Small intestine (tissue), 7 donors: Measurements from ENCODE around the gene PPP1R14D. TPM values are rescaled to one million over a fixed set of nuclear protein-coding genes. Genes with fewer than 3 reads are reported as not detected.
"Not testable (repeated sequence)": the region's sequence is repeated elsewhere in the genome, so short reads cannot be mapped to it uniquely, and the experiment has no call there.

Experiments used
- DNase-seq, 2 donors: peaks; one replicate each; pipeline versions ENCODE4 v3.0.0 to v3.0.0-alpha.2; 2013
- FAIRE-seq: peaks from 2 replicates; lab custom pipeline; 2012; peaks lifted over from hg19 to GRCh38; lab: Jason Lieb, UNC
- H3K27ac ChIP-seq, 3 donors: one replicate each; pipeline ENCODE4 v1.5.1; 2013; ENCODE audit warnings: low read length in 2 of 3, mild to moderate bottlenecking in 2 of 3, control low read depth in 1 of 3, inconsistent platforms in 1 of 3, low read depth in 1 of 3, moderate library complexity in 1 of 3
- H3K27me3 ChIP-seq, 3 donors: one replicate each; pipeline ENCODE4 v1.6.1; 2013; ENCODE audit warnings: low read length in 3 of 3, inconsistent platforms in 1 of 3; ENCODE audit not compliant: control insufficient read depth in 3 of 3, insufficient read depth in 3 of 3
- H3K36me3 ChIP-seq, 3 donors: one replicate each; pipeline ENCODE4 v1.6.1; 2013; ENCODE audit warnings: low read length in 3 of 3, inconsistent platforms in 1 of 3, low read depth in 1 of 3, mild to moderate bottlenecking in 1 of 3, moderate library complexity in 1 of 3; ENCODE audit not compliant: control insufficient read depth in 3 of 3, insufficient read depth in 2 of 3
- H3K4me1 ChIP-seq, 3 donors: one replicate each; pipeline ENCODE4 v1.6.1; 2013; ENCODE audit warnings: low read length in 2 of 3, inconsistent platforms in 1 of 3, low read depth in 1 of 3, mild to moderate bottlenecking in 1 of 3, moderate library complexity in 1 of 3; ENCODE audit not compliant: control insufficient read depth in 3 of 3, insufficient read depth in 2 of 3
- H3K4me3 ChIP-seq, 3 donors: one replicate each; pipeline ENCODE4 v1.5.1; 2013; ENCODE audit warnings: low read length in 3 of 3, control low read depth in 1 of 3, inconsistent platforms in 1 of 3, low read depth in 1 of 3, mild to moderate bottlenecking in 1 of 3, moderate library complexity in 1 of 3
- H3K9me3 ChIP-seq, 2 donors: one replicate each; pipeline ENCODE4 v1.6.1; 2013; ENCODE audit warnings: low read depth in 1 of 2, low read length in 1 of 2; ENCODE audit not compliant: control insufficient read depth in 2 of 2, insufficient read depth in 1 of 2
- WGBS, 3 donors: extraction: QIAGEN DNeasy Blood & Tissue Kit; methylation state at CpG; one replicate each; pipeline ENCODE4 v1.1.7; 2013; 5-methylcytosine and 5-hydroxymethylcytosine counted together
- polyA plus RNA-seq, 4 donors: library from polyadenylated mRNA; stranded (reverse) in 3 of 4; unstranded in 1 of 4; fragments of 200-250 nt in 3 of 4; fragments of 120-200 nt in 1 of 4; gene quantifications; one replicate each; pipeline versions ENCODE4 v1.2.1 to v1.2.3, GENCODE V29; 2013
- donor health status: healthy with polysubstance abuse.
- donor health status: control.
- donor health status: control.
- donor health status: Bipolar disorder and iron deficiency.
- donor health status: healthy.

PPP1R14D gene
- polyA plus RNA-seq, 4 donors: 23.3 to 348 (median 226) TPM

- Histone ChIP-seq H3K27ac (no peak overlapping the region), H3K4me1 (peaks cover 0 to 13% (median 5%) of the 10 kb centered on the region in 3 donors), H3K4me3 (no peak overlapping the region), H3K9me3 (no peaks in the 10 kb centered on the region), H3K36me3 (no peaks in the 10 kb centered on the region), H3K27me3 (peaks cover 0 to 10% (median 3%) of the 10 kb centered on the region in 3 donors)
- FAIRE-seq (no peak), DNase-seq (no peak)
- 80 to 93% (median 81%) methylated on average over 1 of the region's 1 CpG for WGBS, 3 donors
Measured at GRCh38 chr15:40870716-40871115, 42.2 kb upstream of the PPP1R14D start.

- H3K27ac ChIP-seq: no peak overlapping the region
- FAIRE-seq (no peak), DNase-seq (no peak)
- 79 to 86% (median 81%) methylated on average over 5 of the region's 5 CpGs for WGBS, 3 donors
- no peak overlapping the region for H3K4me3 ChIP-seq
- no peaks in the 10 kb centered on the region for H3K36me3 ChIP-seq
- peaks cover 0 to 9% (median 3%) of the 10 kb centered on the region in 3 donors for H3K27me3 ChIP-seq
- no peaks in the 10 kb centered on the region for H3K9me3 ChIP-seq
- peaks cover 0 to 13% (median 5%) of the 10 kb centered on the region in 3 donors for H3K4me1 ChIP-seq
Measured at GRCh38 chr15:40869686-40870085, 41.2 kb upstream of the PPP1R14D start.

- FAIRE-seq (no peak), DNase-seq (no peak)
- H3K9me3 ChIP-seq: no peaks in the 10 kb centered on the region
- no peak overlapping the region for H3K27ac ChIP-seq
- H3K27me3 ChIP-seq: no peaks in the 10 kb centered on the region
- no peak overlapping the region for H3K4me3 ChIP-seq
- WGBS, 3 donors: 96 to 98% (median 96%) methylated on average over 4 of the region's 4 CpGs
- peaks cover 0 to 20% (median 3%) of the 10 kb centered on the region in 3 donors for H3K4me1 ChIP-seq
- no peaks in the 10 kb centered on the region for H3K36me3 ChIP-seq
Measured at GRCh38 chr15:40867199-40867598, 38.7 kb upstream of the PPP1R14D start.

- FAIRE-seq: no peak
- H3K27ac ChIP-seq: no peak overlapping the region
Measured at GRCh38 chr15:40863660-40864270, 35.3 kb upstream of the PPP1R14D start.

GRCh38 chr15:40861147-40861546 is 32.6 kb upstream of the PPP1R14D start:
- H3K9me3 ChIP-seq, H3K27me3 ChIP-seq, H3K4me3 ChIP-seq, H3K27ac ChIP-seq, FAIRE-seq: not testable (repeated sequence)
- peaks cover 0 to 46% (median 0%) of the 10 kb centered on the region in 3 donors for H3K4me1 ChIP-seq
- 57 to 75% (median 62%) methylated on average over 4 of the region's 4 CpGs for WGBS, 3 donors
- H3K36me3 ChIP-seq: peaks cover 0 to 29% (median 6%) of the 10 kb centered on the region in 3 donors
- DNase-seq: peak in 1 of 2 donors; percentile 47

More at GRCh38 chr15:40863660-40864270, 35.3 kb upstream of the PPP1R14D start:
- Histone ChIP-seq H3K4me3 (no peak overlapping the region), H3K9me3 (no peaks in the 10 kb centered on the region), H3K36me3 (peaks cover 0 to 4% (median 0%) of the 10 kb centered on the region in 3 donors), H3K4me1 (peaks cover 0 to 31% (median 0%) of the 10 kb centered on the region in 3 donors), H3K27me3 (no peaks in the 10 kb centered on the region)
- WGBS, 3 donors: 33 to 50% (median 38%) methylated on average over 4 of the region's 4 CpGs
- DNase-seq: peak in 1 of 2 donors; percentile 53

GRCh38 chr15:40859206-40859851 is 30.8 kb upstream of the PPP1R14D start:
- 29 to 39% (median 36%) methylated on average over 18 of the region's 18 CpGs for WGBS, 3 donors

GRCh38 chr15:40858706-40859105 is 30.2 kb upstream of the PPP1R14D start:
- H3K4me1 ChIP-seq: peaks cover 0 to 43% (median 0%) of the 10 kb centered on the region in 3 donors
- no peak overlapping the region for H3K4me3 ChIP-seq
- peak overlapping the region in 1 of 3 donors; percentile 82 for H3K27ac ChIP-seq
- peaks cover 3 to 54% (median 15%) of the 10 kb centered on the region in 3 donors for H3K36me3 ChIP-seq
- DNase-seq (no peak), FAIRE-seq (no peak)
- WGBS, 3 donors: 60 to 68% (median 61%) methylated on average over 10 of the region's 10 CpGs
- no peaks in the 10 kb centered on the region for H3K27me3 ChIP-seq
- no peaks in the 10 kb centered on the region for H3K9me3 ChIP-seq

More at GRCh38 chr15:40859206-40859851, 30.8 kb upstream of the PPP1R14D start:
- H3K4me1 ChIP-seq: peaks cover 0 to 48% (median 0%) of the 10 kb centered on the region in 3 donors
- H3K27me3 ChIP-seq: no peaks in the 10 kb centered on the region
- peak; percentile 85 to 94 for DNase-seq
- peaks cover 3 to 47% (median 9%) of the 10 kb centered on the region in 3 donors for H3K36me3 ChIP-seq
- H3K4me3 ChIP-seq: no peak overlapping the region
- no peaks in the 10 kb centered on the region for H3K9me3 ChIP-seq
- FAIRE-seq: no peak
- H3K27ac ChIP-seq: peak overlapping the region in 2 of 3 donors; percentile 64 to 82

GRCh38 chr15:40857601-40858341 is 29.3 kb upstream of the PPP1R14D start:
- no peaks in the 10 kb centered on the region for H3K9me3 ChIP-seq
- H3K4me3 ChIP-seq: no peak overlapping the region
- no peaks in the 10 kb centered on the region for H3K27me3 ChIP-seq
- peak; percentile 86 to 93 for DNase-seq
- peaks cover 3 to 63% (median 17%) of the 10 kb centered on the region in 3 donors for H3K36me3 ChIP-seq
- FAIRE-seq: no peak
- peak overlapping the region in 2 of 3 donors; percentile 39 to 77 for H3K27ac ChIP-seq
- peaks cover 0 to 45% (median 0%) of the 10 kb centered on the region in 3 donors for H3K4me1 ChIP-seq
- 24 to 30% (median 28%) methylated on average over 15 of the region's 15 CpGs for whole genome bisulfite sequencing, 3 donors
